ENCODE measurements around the gene SWAP70.
"Not testable (repeated sequence)": the region's sequence is repeated elsewhere in the genome, so short reads cannot be mapped to it uniquely, and the experiment has no call there.

Gene SWAP70

DNA sequence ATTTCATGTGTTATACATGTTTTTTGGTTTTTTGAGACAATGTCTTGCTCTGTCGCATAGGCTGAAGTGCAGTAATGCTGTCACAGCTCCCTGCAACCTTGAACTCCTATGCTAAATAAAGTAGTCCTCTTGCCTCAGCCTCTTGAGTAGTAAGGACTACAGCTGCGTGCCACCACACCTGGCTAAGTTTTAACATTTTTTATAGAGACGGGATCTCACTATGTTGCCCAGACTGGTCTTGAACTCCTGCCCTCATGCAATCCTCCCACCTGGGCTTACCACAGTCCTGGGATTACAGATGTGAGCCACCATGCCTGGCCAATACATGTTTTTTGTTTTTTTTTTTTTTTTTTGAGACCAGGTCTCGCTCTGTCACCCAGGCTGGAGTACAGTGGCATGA lies 33.9 kb downstream of the SWAP70 start:
- no peak for DNase-seq (ENCODE audit: low read depth in 2 of 2)
- H3K4me3 ChIP-seq (replicated peaks in 1 of 2; ENCODE audit: low read depth in 2 of 2, low read length in 2 of 2) = no peak overlapping the region
- TF ChIP-seq, protein P1, sequence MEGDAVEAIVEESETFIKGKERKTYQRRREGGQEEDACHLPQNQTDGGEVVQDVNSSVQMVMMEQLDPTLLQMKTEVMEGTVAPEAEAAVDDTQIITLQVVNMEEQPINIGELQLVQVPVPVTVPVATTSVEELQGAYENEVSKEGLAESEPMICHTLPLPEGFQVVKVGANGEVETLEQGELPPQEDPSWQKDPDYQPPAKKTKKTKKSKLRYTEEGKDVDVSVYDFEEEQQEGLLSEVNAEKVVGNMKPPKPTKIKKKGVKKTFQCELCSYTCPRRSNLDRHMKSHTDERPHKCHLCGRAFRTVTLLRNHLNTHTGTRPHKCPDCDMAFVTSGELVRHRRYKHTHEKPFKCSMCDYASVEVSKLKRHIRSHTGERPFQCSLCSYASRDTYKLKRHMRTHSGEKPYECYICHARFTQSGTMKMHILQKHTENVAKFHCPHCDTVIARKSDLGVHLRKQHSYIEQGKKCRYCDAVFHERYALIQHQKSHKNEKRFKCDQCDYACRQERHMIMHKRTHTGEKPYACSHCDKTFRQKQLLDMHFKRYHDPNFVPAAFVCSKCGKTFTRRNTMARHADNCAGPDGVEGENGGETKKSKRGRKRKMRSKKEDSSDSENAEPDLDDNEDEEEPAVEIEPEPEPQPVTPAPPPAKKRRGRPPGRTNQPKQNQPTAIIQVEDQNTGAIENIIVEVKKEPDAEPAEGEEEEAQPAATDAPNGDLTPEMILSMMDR (IDR thresholded peaks at IDR 0.05; ENCODE audit: low read depth, low read length) = no peak

- H3K4me3 ChIP-seq (replicated peaks in 1 of 2; ENCODE audit: low read depth in 2 of 2, low read length in 2 of 2) = no peak overlapping the region
- no peak for DNase-seq (ENCODE audit: low read depth in 2 of 2)
- TF ChIP-seq, protein P1 (IDR thresholded peaks at IDR 0.05; ENCODE audit: low read depth, low read length) = no peak
Observed at GRCh38 chr11:9700105-9700801, 36.4 kb downstream of the SWAP70 start.

- DNase-seq (ENCODE audit: low read depth in 2 of 2) = no peak
- H3K4me3 ChIP-seq (replicated peaks in 1 of 2; ENCODE audit: low read depth in 2 of 2, low read length in 2 of 2) = no peak overlapping the region
- TF ChIP-seq, protein P1 (IDR thresholded peaks at IDR 0.05; ENCODE audit: low read depth, low read length) = no peak
Observed at GRCh38 chr11:9701799-9702198, 37.9 kb downstream of the SWAP70 start.

DNA sequence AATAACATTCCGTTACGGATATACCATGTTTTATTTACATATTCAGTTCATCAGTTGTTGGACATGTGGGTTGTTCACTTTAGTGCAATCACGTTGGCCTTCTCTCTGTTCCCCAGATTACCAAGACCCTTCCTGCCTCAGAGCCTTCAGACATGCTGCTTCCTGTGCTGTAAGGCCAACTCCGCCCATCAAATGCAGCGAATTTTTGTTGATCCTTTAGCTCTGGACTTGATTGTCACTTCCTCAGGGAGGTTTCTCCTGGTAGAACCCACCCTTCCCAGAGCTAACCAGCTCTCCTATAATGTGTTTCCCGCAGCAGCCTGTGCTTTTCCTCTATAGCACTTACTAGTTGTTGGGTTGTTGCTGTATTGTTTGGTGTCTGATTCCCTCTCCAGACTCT lies 39.4 kb downstream of the SWAP70 start:
- DNase-seq (ENCODE audit: low read depth in 2 of 2) = no peak
- no peak overlapping the region for H3K4me3 ChIP-seq (replicated peaks in 1 of 2; ENCODE audit: low read depth in 2 of 2, low read length in 2 of 2)
- TF ChIP-seq, protein P1 (IDR thresholded peaks at IDR 0.05; ENCODE audit: low read depth, low read length) = no peak

- TF ChIP-seq, protein P1 (IDR thresholded peaks at IDR 0.05; ENCODE audit: low read depth, low read length) = no peak
- DNase-seq (ENCODE audit: low read depth in 2 of 2) = no peak
Observed at GRCh38 chr11:9704037-9704436, 40.2 kb downstream of the SWAP70 start.

GRCh38 chr11:9704620-9705019 lies 40.7 kb downstream of the SWAP70 start:
- DNase-seq (ENCODE audit: low read depth in 2 of 2) = no peak
- no peak overlapping the region for H3K4me3 ChIP-seq (replicated peaks in 1 of 2; ENCODE audit: low read depth in 2 of 2, low read length in 2 of 2)
- TF ChIP-seq, protein P1 (IDR thresholded peaks at IDR 0.05; ENCODE audit: low read depth, low read length) = no peak

More at GRCh38 chr11:9704037-9704436, 40.2 kb downstream of the SWAP70 start:
- H3K4me3 ChIP-seq (replicated peaks in 1 of 2; ENCODE audit: low read depth in 2 of 2, low read length in 2 of 2) = no peak overlapping the region

DNA sequence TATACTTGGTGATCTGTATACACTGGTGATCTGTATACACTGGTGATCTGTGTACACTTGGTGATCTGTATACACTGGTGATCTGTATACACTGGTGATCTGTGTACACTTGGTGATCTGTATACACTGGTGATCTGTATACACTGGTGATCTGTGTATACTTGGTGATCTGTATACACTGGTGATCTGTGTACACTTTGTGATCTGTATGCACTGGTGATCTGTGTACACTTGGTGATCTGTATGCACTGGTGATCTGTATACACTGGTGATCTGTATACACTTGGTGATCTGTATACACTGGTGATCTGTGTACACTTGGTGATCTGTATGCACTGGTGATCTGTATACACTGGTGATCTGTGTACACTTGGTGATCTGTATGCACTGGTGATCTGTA lies 41.5 kb downstream of the SWAP70 start:
- DNase-seq (ENCODE audit: low read depth in 2 of 2); H3K4me3 ChIP-seq (replicated peaks in 1 of 2; ENCODE audit: low read depth in 2 of 2, low read length in 2 of 2): not testable (repeated sequence)
